Left lung (tissue), 10 donors: ENCODE results near the gene ZNF547. TPM values are rescaled to one million over a fixed set of nuclear protein-coding genes. Genes with fewer than 3 reads are reported as not detected.

Experiments used
- ATAC-seq: fragments of 200-7000 bp; cut with Tn5 transposase; one replicate; pipeline ENCODE4 v1.9.1; 2020; ENCODE audit warnings: moderate library complexity
- DNase-seq, 4 donors: peaks; one replicate each; pipeline ENCODE4 v3.0.0-alpha.2; 2013 to 2020
- H3K27ac ChIP-seq, 2 donors: fragments of 200-600 bp; sonication (generic) in 1 of 2; one replicate each; pipeline versions ENCODE4 v1.5.0 to v1.8.0; 2020 to 2021
- H3K27me3 ChIP-seq, 2 donors: fragments of 200-600 bp; sonication (generic) in 1 of 2; one replicate each; pipeline versions ENCODE4 v1.5.0 to v1.8.0; 2020 to 2021
- H3K36me3 ChIP-seq, 2 donors: fragments of 200-600 bp; sonication (generic) in 1 of 2; one replicate each; pipeline versions ENCODE4 v1.5.0 to v1.8.0; 2020 to 2021
- H3K4me1 ChIP-seq, 2 donors: fragments of 200-600 bp; one replicate each; pipeline ENCODE4 v1.8.0; 2021
- H3K4me3 ChIP-seq, 2 donors: fragments of 200-600 bp; sonication (generic) in 1 of 2; one replicate each; pipeline versions ENCODE4 v1.5.0 to v1.8.0; 2020 to 2021; ENCODE audit warnings: mild to moderate bottlenecking in 1 of 2
- H3K9me3 ChIP-seq, 2 donors: fragments of 200-600 bp; sonication (generic) in 1 of 2; one replicate each; pipeline versions ENCODE4 v1.5.0 to v1.8.0; 2020 to 2021
- intact Hi-C, 2 donors: fragments of 100-400 bp; cut with DNase I; formaldehyde crosslinking; loops; one replicate each; pipeline versions ENCODE4 v1.11.2 to v1.14.2; 2022
- polyA plus RNA-seq, 6 donors: library from polyadenylated mRNA; unstranded; fragments of 120-200 nt; gene quantifications; one replicate each; pipeline ENCODE4 v1.2.1, GENCODE V29; 2013; ENCODE audit not compliant: insufficient read length in 6 of 6
- total RNA-seq, 2 donors: library from RNA; stranded (reverse); fragmentation: NEBNext Ultra II Directional; extraction: Animal tissue kit (Norgen Biotek cat#: 25700); gene quantifications; one replicate each; pipeline ENCODE4 v1.2.1, GENCODE V29; 2021
- TF ChIP-seq, protein P1 (sequence below), 2 donors: fragments of 200-600 bp; sonication (generic) in 1 of 2; IDR thresholded peaks; one replicate each; pipeline versions ENCODE4 v1.5.0 to v1.8.0; 2021; ENCODE audit warnings: antibody characterized with exemption in 2 of 2
- donor health status: DM: no; HTN: yes; CAD: no.
- donor health status: DM: no; HTN: no; CAD: no.

Gene ZNF547
- total and polyA plus RNA-seq, 8 donors, result 2.3 to 8.2 (median 6.1) TPM

DNA sequence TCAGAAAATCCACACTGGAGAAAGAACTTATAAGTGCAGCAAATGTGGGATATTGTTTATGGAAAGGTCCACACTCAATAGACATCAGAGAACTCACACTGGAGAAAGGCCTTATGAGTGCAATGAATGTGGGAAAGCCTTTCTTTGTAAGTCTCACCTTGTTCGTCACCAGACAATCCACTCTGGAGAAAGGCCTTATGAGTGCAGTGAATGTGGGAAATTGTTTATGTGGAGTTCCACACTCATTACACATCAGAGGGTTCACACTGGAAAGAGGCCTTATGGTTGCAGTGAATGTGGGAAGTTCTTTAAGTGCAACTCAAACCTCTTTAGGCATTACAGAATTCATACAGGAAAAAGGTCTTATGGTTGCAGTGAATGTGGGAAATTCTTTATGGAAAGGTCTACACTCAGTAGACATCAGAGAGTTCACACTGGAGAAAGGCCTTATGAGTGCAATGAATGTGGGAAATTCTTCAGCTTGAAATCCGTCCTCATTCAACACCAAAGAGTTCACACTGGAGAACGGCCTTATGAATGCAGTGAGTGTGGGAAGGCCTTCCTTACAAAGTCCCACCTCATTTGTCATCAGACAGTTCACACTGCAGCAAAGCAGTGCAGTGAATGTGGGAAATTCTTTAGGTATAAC lies 14.3 kb downstream of the ZNF547 start:
- ATAC-seq (no peak), DNase-seq (no peak)
- Histone ChIP-seq H3K27me3 (no peaks in the 10 kb centered on the region), H3K4me1 (no peaks in the 10 kb centered on the region), H3K9me3 (peaks cover 4 to 86% of the 10 kb centered on the region in 2 donors), H3K36me3 (peaks cover 0 to 61% of the 10 kb centered on the region in 2 donors), H3K4me3 (no peak overlapping the region), H3K27ac (no peak overlapping the region)
- intact Hi-C loops, result no loop called here
- TF ChIP-seq, protein P1, sequence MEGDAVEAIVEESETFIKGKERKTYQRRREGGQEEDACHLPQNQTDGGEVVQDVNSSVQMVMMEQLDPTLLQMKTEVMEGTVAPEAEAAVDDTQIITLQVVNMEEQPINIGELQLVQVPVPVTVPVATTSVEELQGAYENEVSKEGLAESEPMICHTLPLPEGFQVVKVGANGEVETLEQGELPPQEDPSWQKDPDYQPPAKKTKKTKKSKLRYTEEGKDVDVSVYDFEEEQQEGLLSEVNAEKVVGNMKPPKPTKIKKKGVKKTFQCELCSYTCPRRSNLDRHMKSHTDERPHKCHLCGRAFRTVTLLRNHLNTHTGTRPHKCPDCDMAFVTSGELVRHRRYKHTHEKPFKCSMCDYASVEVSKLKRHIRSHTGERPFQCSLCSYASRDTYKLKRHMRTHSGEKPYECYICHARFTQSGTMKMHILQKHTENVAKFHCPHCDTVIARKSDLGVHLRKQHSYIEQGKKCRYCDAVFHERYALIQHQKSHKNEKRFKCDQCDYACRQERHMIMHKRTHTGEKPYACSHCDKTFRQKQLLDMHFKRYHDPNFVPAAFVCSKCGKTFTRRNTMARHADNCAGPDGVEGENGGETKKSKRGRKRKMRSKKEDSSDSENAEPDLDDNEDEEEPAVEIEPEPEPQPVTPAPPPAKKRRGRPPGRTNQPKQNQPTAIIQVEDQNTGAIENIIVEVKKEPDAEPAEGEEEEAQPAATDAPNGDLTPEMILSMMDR (IDR thresholded peaks at IDR 0.05), result no peak

DNA sequence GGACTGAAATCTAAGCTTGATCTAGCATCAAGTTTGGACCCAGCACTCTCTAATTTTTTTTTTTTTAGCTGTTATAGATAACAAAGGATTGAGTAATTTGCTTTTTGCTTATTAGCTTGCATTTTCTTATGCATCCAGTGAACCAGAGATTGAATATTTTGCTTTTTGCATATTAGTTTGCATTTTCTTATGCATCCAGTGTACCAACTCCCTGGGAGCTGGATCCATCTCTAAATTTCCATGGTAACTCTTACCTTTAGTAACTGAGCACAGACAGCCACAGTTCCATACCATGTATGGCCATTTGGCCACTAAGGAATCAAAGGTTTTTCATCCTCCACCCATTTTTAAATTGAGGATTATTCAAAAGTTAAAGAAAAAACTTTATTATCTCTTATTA lies 17.6 kb downstream of the ZNF547 start:
- TF ChIP-seq, protein P1 (IDR thresholded peaks at IDR 0.05), result no peak
- no peaks in the 10 kb centered on the region for H3K4me1 ChIP-seq
- H3K36me3 ChIP-seq, result peaks cover 0 to 30% of the 10 kb centered on the region in 2 donors
- DNase-seq, result no peak
- intact Hi-C loops, result no loop called here
- no peak for ATAC-seq
- no peaks in the 10 kb centered on the region for H3K27me3 ChIP-seq
- H3K4me3 ChIP-seq, result no peak overlapping the region
- peaks cover 0 to 64% of the 10 kb centered on the region in 2 donors for H3K9me3 ChIP-seq
- no peak overlapping the region for H3K27ac ChIP-seq

DNA sequence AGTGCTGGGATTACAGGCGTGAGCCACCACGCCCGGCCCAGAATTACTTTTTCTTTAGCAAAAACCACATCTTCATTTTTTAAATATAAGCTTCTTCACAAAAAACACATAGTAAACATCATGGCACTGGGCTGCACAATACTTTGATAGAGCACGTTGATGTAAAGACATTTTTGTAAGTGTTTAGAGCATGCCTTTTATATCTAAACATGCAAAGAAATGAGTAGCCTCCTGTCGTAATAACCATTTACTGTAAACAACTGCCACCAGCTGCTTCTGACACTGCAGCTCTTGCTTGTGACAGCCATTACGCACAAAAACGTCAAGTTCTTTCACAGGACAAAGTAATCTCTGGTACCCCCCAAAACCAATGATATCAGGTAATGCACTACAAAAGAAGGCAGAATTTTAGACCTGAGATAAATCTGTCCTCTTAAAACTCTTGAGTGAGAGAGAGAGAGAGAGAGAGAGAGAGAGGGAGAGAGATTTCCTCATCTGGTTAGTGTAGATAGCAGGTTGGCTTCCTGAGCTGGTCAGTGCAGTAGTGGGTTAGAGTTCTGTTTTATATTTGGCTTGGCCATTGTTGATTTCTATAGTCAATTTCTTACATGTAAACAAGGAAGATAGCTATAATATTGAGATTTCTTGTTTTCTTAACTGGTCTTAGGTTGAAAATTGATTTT lies 19.6 kb downstream of the ZNF547 start:
- Histone ChIP-seq H3K9me3 (peaks cover 0 to 44% of the 10 kb centered on the region in 2 donors), H3K27me3 (no peaks in the 10 kb centered on the region), H3K36me3 (peaks cover 0 to 10% of the 10 kb centered on the region in 2 donors), H3K27ac (no peak overlapping the region), H3K4me3 (no peak overlapping the region), H3K4me1 (no peaks in the 10 kb centered on the region)
- intact Hi-C loops, result no loop called here
- no peak for ATAC-seq
- no peak for DNase-seq
- TF ChIP-seq, protein P1 (IDR thresholded peaks at IDR 0.05), result no peak

DNA sequence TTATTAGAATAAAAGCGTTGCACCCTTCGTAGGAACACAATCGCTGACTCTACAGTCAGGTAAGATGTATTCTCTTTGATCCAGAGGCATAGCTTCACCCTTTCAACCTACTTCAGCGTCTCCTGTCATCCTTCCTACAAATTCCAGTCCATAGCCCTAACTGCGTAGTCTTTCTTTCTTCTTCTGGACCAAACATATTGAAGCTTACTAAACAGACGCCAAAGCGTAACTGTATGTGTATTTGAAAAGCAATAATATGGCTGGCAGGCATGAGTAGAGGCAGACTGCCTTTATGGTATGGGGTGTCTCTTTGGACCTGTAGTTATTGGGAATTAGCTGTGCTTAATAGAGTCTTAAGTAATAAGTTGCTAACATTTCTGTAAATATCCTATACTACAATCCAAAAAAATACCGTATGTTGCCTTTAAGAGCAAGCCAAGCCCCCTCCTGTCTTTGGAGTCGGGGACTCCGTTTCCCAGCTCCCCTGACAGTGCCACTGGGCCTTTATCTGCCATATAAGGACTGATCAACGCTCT lies 25.9 kb downstream of the ZNF547 start:
- TF ChIP-seq, protein P1 (IDR thresholded peaks at IDR 0.05), result no peak
- Histone ChIP-seq H3K4me3 (peak overlapping the region; percentile 93 to 97), H3K36me3 (peaks cover 0 to 6% of the 10 kb centered on the region in 2 donors), H3K27me3 (no peaks in the 10 kb centered on the region), H3K27ac (peak overlapping the region; percentile 84 to 85), H3K9me3 (peaks cover 0 to 4% of the 10 kb centered on the region in 2 donors), H3K4me1 (peaks cover 13 to 20% of the 10 kb centered on the region in 2 donors)
- DNase-seq (no peak), ATAC-seq (no peak)
- intact Hi-C loops, result no loop called here
